ENCODE data around the gene MRPL10.
"Not testable (repeated sequence)": the region's sequence is repeated elsewhere in the genome, so short reads cannot be mapped to it uniquely, and the experiment has no call there.

Gene MRPL10

GRCh38 chr17:47789611-47790561, 41.5 kb downstream of the MRPL10 start:
- DNase-seq: peak in 3 of 6 experiments; percentile 2 to 14 (median 11)

GRCh38 chr17:47785538-47786123, 45.7 kb downstream of the MRPL10 start:
- no peak for DNase-seq

- no peak for DNase-seq
These were observed 49.9 kb downstream of the MRPL10 start for GRCh38 chr17:47781397-47781796.

- DNase-seq: no peak
These were observed 53.1 kb downstream of the MRPL10 start for GRCh38 chr17:47778184-47778635.

GRCh38 chr17:47776330-47777197, 54.8 kb downstream of the MRPL10 start:
- peak in 5 of 6 experiments; percentile 3 to 58 (median 20) for DNase-seq

GRCh38 chr17:47774987-47775580, 56.3 kb downstream of the MRPL10 start:
- DNase-seq: no peak

- no peak for DNase-seq
These were observed 57.0 kb downstream of the MRPL10 start for GRCh38 chr17:47774331-47774730.

- not testable (repeated sequence) for DNase-seq
These were observed 57.7 kb downstream of the MRPL10 start for GRCh38 chr17:47773649-47774048.

Data from stimulated activated naive CD4-positive, alpha-beta T cell (primary cell).